HG02798 (cell line): ENCODE data around the gene ZCCHC24.
"Not testable (repeated sequence)": the region's sequence is repeated elsewhere in the genome, so short reads cannot be mapped to it uniquely, and the experiment has no call there.

ENCODE experiments used
- ATAC-seq: cut with Tn5 transposase; IDR thresholded peaks from one replicate; pipeline ENCODE4 v1.9.1; 2021; ENCODE audit warnings: mild to moderate bottlenecking; ENCODE audit not compliant: unreplicated experiment, poor library complexity

Gene ZCCHC24

DNA sequence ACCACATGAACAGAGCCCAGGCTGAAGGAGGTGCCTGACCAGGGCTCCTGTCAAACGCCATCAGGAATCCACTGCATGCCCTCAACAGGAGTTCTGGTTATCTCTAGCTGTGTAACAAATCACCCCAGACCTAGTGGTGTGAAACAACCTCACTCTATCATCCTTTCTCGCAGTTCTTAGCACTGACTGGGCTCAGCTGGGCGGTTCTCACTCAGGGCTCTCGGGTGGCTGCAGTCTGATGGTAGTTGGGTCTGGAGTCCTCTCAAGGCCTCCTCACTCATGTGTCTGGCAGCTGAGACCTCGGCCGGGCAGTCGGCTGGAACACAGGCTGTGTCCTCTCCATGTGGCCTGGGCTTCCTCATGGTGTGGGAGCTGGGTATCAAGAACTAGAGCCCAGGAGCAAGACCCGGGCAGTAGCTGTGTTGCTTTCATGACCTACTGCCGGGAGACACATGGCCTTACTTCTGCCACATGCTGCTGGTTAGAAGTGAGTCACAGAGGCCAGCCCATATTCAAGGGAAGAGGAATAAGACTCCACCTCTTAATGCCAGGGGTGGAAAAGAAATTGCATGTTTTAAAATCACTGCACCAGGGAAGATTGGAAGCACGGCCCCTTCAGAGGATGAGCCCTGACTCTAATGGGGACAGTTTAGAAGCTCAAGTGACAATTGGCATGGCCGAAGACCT, 107.5 kb downstream of the ZCCHC24 start:
- not testable (repeated sequence) for ATAC-seq

GRCh38 chr10:79336739-79337138, 108.7 kb downstream of the ZCCHC24 start:
- no peak for ATAC-seq

GRCh38 chr10:79336276-79336675, 109.1 kb downstream of the ZCCHC24 start:
- no peak for ATAC-seq

DNA sequence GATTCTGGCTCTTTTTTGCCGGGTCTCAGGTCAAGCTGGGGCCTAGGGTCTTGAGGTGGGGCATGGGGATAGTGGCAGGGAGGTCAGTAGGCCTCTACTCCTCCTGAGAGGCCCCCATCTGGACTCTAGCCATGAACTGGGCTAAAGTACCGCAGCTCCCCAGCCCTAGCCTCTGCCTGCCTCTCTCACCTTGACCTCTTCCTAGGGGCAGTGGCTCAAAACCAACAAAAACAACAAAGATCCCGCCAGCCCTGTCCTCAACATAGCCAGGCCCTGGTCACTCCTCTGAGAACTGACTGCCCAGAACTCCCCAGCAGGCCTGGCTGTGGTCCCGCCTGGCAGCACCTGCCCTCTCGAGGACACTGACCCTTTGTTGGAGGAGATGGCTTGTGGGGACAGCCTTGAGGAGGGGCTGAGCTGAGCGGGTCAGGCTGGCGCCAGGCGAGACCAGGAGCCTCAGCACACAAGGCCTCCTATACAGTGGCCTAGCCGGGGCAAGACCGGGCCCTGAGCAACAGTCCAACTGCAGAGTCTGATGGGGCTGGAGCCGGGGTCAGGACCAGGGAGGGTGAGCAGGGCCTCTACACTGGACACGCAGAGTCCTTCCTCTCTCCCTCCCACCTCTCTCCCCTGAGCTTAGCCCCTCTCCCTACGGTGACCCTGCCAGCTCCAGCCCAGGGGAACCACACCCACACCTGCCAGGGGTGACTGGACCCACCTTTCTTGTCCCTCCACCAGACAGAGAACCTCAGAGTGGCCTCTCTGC, 109.8 kb downstream of the ZCCHC24 start:
- no peak for ATAC-seq

- ATAC-seq, result no peak
These were observed 110.3 kb downstream of the ZCCHC24 start for GRCh38 chr10:79335094-79335469.

DNA sequence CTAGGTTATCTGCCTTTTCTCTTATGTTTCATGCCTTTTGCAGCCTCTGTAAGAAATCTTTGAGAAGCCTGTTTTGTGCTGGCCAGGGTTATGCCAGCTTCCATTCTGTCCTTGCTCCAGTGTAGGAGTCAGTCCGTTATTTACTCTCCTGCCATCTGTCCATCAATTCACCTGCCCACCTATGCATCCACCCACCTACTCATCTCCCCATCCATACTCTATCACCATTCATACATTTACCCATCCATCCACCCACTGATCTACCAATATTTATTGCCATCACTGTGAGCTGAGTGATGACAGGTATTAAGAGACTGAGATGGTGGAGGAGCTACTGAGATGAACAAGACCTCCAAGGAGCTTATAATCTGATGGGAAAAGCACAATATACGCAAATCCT, 110.9 kb downstream of the ZCCHC24 start:
- ATAC-seq, result no peak

DNA sequence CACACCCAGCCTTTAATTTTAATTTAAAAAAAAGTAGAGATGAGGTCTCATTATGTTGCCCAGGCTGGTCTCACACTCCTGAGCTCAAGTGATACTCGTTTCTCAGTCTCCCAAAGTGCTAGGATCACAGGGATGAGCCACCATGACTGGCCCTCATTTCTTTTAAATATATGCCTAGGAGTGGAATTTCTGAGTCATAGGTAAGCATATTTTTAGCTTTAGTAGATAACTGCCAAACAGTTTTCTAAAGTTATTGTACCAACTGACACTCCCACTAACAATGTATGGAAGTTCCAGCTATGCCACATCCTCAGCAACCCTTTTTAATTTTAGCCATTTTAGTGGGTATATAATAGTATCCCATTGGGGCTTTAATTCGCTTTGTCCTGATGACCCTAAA, 111.9 kb downstream of the ZCCHC24 start:
- ATAC-seq, result no peak

GRCh38 chr10:79332610-79333315, 112.7 kb downstream of the ZCCHC24 start:
- ATAC-seq, result not testable (repeated sequence)
